ENCODE results near the gene ARHGEF38. TPM values are rescaled to one million over a fixed set of nuclear protein-coding genes. Genes with fewer than 3 reads are reported as not detected.

ARHGEF38 gene
- total and polyA plus RNA-seq, 8 donors: 0.61 to 23.2 (median 2.5) TPM

DNA sequence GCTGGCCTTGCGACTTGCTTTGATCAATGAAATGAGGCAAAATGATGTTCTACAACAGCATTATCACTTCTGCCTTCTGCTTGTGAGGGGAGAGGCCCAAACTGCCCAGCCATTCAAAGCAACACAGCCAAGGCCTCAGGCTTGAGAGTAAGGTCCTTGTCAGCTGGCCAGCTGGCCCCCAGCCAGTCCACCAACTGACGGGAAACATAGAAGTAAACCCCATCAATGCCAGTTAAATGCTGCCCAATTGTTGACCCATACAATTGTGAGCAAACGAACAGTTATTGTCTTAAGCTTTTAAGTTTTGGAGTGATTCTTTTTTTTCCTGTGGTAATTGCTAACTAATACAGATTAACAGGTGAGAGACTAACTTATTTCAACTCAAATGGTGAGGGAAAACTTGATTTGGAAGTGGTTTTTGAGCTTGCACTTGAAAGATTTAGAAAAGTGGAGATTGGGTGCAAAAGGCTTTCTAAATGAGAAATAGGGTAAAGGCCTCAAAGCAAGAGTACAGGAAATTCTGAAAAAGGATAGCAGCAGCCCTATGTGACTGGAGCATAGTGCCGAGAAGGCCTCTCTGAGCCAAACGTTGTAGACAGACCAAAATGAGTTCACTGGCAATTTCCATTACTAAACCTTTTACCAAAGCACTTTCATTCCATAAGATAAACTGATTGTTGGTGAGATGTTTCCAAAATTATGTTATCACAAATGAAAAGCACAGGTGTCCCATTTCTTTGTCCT is 66.9 kb downstream of the ARHGEF38 start:
- peak; percentile 74 to 96 for DNase-seq
- peak overlapping the region in 3 of 5 donors; percentile 60 to 77 (median 60) for H3K27ac ChIP-seq
- no peaks in the 10 kb centered on the region for H3K27me3 ChIP-seq
- peak in 2 of 3 donors; percentile 15 to 64 for TF ChIP-seq POLR2AphosphoS5 (IDR thresholded peaks at IDR 0.05)
- TF ChIP-seq POLR2A (IDR thresholded peaks at IDR 0.05): no peak
- no peak overlapping the region for H3K4me3 ChIP-seq
- WGBS, 5 donors: 27 to 44% (median 31%) methylated on average over 5 of the region's 5 CpGs
- peaks cover 6 to 48% (median 24%) of the 10 kb centered on the region in 4 donors for H3K4me1 ChIP-seq
- intact Hi-C loops (cut with DNase I; ENCODE audit: low total_unique reads): no loop called here
- H3K9me3 ChIP-seq: no peaks in the 10 kb centered on the region
- H3K36me3 ChIP-seq: no peaks in the 10 kb centered on the region

DNA sequence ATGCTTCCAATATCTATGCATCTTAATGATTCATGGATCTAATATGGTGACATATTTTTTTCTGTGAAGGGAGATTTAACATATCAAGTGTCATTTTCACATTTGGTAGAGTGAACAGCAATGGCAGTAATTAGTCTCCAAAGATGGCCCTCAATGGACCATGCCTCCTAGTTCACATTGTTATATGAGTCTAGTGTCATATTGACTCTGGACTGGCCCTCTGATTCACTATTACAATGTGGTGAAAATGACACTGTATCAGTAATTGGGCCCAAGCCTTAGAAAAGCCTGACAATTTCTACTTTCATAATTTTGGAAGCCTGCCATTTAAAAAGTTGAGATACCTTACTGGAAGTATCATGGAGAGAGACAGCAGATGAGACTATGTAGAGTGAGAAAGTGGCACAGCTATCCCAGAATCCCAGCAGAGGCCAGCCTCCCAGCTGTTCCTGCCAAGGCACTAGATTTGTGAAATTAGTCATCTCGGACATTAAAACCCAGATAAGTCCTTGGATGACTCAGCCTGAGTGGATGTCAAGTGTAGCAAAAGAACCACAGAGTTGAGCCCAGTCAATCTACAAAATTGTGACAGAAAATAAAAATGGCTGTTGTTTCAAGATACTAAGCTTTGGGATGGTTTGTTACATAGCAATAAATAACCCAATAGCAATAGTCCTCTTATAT is 68.4 kb downstream of the ARHGEF38 start:
- H3K4me1 ChIP-seq: peaks cover 10 to 59% (median 28%) of the 10 kb centered on the region in 4 donors
- DNase-seq: no peak
- H3K36me3 ChIP-seq: no peaks in the 10 kb centered on the region
- H3K4me3 ChIP-seq: no peak overlapping the region
- H3K27ac ChIP-seq: peak overlapping the region in 2 of 5 donors; percentile 31 to 60
- TF ChIP-seq POLR2A (IDR thresholded peaks at IDR 0.05): no peak
- peak in 1 of 3 donors; percentile 19 for TF ChIP-seq POLR2AphosphoS5 (IDR thresholded peaks at IDR 0.05)
- H3K9me3 ChIP-seq: no peaks in the 10 kb centered on the region
- no peaks in the 10 kb centered on the region for H3K27me3 ChIP-seq
- WGBS, 5 donors: 40 to 69% (median 47%) methylated on average over 1 of the region's 1 CpG
- intact Hi-C loops (cut with DNase I; ENCODE audit: low total_unique reads): no loop called here

- TF ChIP-seq POLR2AphosphoS5 (IDR thresholded peaks at IDR 0.05) (no peak), POLR2A (IDR thresholded peaks at IDR 0.05) (no peak), EP300 (IDR thresholded peaks at IDR 0.05) (no peak)
- TF ChIP-seq, protein P1, sequence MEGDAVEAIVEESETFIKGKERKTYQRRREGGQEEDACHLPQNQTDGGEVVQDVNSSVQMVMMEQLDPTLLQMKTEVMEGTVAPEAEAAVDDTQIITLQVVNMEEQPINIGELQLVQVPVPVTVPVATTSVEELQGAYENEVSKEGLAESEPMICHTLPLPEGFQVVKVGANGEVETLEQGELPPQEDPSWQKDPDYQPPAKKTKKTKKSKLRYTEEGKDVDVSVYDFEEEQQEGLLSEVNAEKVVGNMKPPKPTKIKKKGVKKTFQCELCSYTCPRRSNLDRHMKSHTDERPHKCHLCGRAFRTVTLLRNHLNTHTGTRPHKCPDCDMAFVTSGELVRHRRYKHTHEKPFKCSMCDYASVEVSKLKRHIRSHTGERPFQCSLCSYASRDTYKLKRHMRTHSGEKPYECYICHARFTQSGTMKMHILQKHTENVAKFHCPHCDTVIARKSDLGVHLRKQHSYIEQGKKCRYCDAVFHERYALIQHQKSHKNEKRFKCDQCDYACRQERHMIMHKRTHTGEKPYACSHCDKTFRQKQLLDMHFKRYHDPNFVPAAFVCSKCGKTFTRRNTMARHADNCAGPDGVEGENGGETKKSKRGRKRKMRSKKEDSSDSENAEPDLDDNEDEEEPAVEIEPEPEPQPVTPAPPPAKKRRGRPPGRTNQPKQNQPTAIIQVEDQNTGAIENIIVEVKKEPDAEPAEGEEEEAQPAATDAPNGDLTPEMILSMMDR (IDR thresholded peaks at IDR 0.05): no peak
- H3K27me3 ChIP-seq: no peaks in the 10 kb centered on the region
- H3K4me1 ChIP-seq: peaks cover 10 to 59% (median 28%) of the 10 kb centered on the region in 4 donors
- H3K9me3 ChIP-seq: no peaks in the 10 kb centered on the region
- no peaks in the 10 kb centered on the region for H3K36me3 ChIP-seq
- 85 to 94% (median 92%) methylated on average over 4 of the region's 4 CpGs for WGBS, 5 donors
- intact Hi-C loops (cut with DNase I; ENCODE audit: low total_unique reads): no loop called here
- H3K27ac ChIP-seq: no peak overlapping the region
- no peak overlapping the region for H3K4me3 ChIP-seq
- no peak for DNase-seq
These were observed 69.8 kb downstream of the ARHGEF38 start for GRCh38 chr4:105622269-105622668.

GRCh38 chr4:105623099-105623498 is 70.7 kb downstream of the ARHGEF38 start:
- Histone ChIP-seq H3K9me3 (no peaks in the 10 kb centered on the region), H3K27ac (no peak overlapping the region), H3K4me1 (peaks cover 10 to 59% (median 28%) of the 10 kb centered on the region in 4 donors), H3K36me3 (no peaks in the 10 kb centered on the region), H3K27me3 (no peaks in the 10 kb centered on the region), H3K4me3 (no peak overlapping the region)
- WGBS, 5 donors: 80 to 86% (median 85%) methylated on average over 4 of the region's 4 CpGs
- TF ChIP-seq, protein P1 (IDR thresholded peaks at IDR 0.05): no peak
- TF ChIP-seq POLR2A (IDR thresholded peaks at IDR 0.05): no peak
- TF ChIP-seq EP300 (IDR thresholded peaks at IDR 0.05): no peak
- no peak for TF ChIP-seq POLR2AphosphoS5 (IDR thresholded peaks at IDR 0.05)
- intact Hi-C loops (cut with DNase I; ENCODE audit: low total_unique reads): no loop called here
- no peak for DNase-seq

DNA sequence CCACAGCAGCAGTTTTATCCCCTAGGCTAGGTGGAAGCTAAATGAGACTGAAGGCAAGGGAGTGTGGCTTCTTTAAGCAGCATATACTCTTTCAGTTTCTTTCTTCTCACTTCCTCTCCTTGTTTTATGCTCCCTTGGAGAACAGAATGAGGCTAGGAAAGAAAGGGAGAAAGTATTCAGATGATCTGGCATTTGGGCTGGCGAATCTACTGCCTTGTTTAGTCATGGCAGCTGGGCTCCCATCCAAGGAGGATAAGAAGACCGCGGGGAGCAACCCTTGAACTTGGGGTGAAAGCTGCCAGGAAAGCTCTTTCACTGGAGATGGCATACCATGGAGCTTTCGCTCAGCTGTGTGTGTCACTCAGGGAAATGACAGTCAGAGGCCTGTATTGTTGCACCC is 72.1 kb downstream of the ARHGEF38 start:
- TF ChIP-seq EP300 (IDR thresholded peaks at IDR 0.05) (no peak), POLR2AphosphoS5 (IDR thresholded peaks at IDR 0.05) (peak in 2 of 3 donors; percentile 36 to 49), POLR2A (IDR thresholded peaks at IDR 0.05) (no peak)
- TF ChIP-seq, protein P1 (IDR thresholded peaks at IDR 0.05): no peak
- intact Hi-C loops (cut with DNase I; ENCODE audit: low total_unique reads): no loop called here
- Histone ChIP-seq H3K4me3 (no peak overlapping the region), H3K36me3 (no peaks in the 10 kb centered on the region), H3K27ac (peak overlapping the region; percentile 34 to 78 (median 61)), H3K9me3 (no peaks in the 10 kb centered on the region), H3K27me3 (no peaks in the 10 kb centered on the region), H3K4me1 (peaks cover 10 to 48% (median 22%) of the 10 kb centered on the region in 4 donors)
- DNase-seq: peak in 1 of 2 donors; percentile 80
- WGBS, 5 donors: 11 to 40% (median 26%) methylated on average over 4 of the region's 4 CpGs
